Skeletal muscle tissue (tissue), 4 donors: Measurements from ENCODE around the gene APOM. TPM values are rescaled to one million over a fixed set of nuclear protein-coding genes. Genes with fewer than 3 reads are reported as not detected.
A peak's percentile ranks its signal among the peaks of the same experiment; 100 is the strongest.

Experiments used
- H3K27ac ChIP-seq: one replicate; pipeline ENCODE4 v1.7.0; 2013; ENCODE audit warnings: mild to moderate bottlenecking, low read depth, low read length, inconsistent platforms
- H3K27me3 ChIP-seq, 3 donors: one replicate each; pipeline ENCODE4 v1.7.0; 2013; ENCODE audit warnings: low read length in 3 of 3; ENCODE audit not compliant: control insufficient read depth in 3 of 3, insufficient read depth in 3 of 3
- H3K36me3 ChIP-seq, 3 donors: one replicate each; pipeline ENCODE4 v1.7.0; 2013; ENCODE audit warnings: low read length in 3 of 3; ENCODE audit not compliant: control insufficient read depth in 3 of 3, insufficient read depth in 3 of 3
- H3K4me1 ChIP-seq, 3 donors: one replicate each; pipeline ENCODE4 v1.7.0; 2013; ENCODE audit warnings: low read length in 3 of 3, mild to moderate bottlenecking in 3 of 3; ENCODE audit not compliant: control insufficient read depth in 3 of 3, insufficient read depth in 3 of 3
- H3K4me3 ChIP-seq, 3 donors: one replicate each; pipeline ENCODE4 v1.7.0; 2013; ENCODE audit warnings: low read length in 3 of 3
- H3K9ac ChIP-seq, 3 donors: one replicate each; pipeline ENCODE4 v1.7.0; 2013; ENCODE audit warnings: low read length in 3 of 3, mild to moderate bottlenecking in 3 of 3, moderate library complexity in 2 of 3, low read depth in 1 of 3
- H3K9me3 ChIP-seq, 3 donors: one replicate each; pipeline ENCODE4 v1.7.0; 2013; ENCODE audit warnings: low read length in 3 of 3; ENCODE audit not compliant: control insufficient read depth in 3 of 3
- total RNA-seq: library from RNA; depleted of rRNA; stranded (reverse); fragments of >200 nt; gene quantifications from one replicate; pipeline ENCODE4 v1.2.3, GENCODE V29; 2014
- donor health status: Osteomylitis.

Gene APOM
- total RNA-seq = 1.0 TPM

GRCh38 chr6:31655349-31656237, at the start of gene APOM:
TSS of gene APOM (plus strand) at chr6:31655894. CDS start at chr6:31655967, 73 bp downstream.
- Histone ChIP-seq H3K27ac (no peak within 1 kb of the TSS), H3K9me3 (no peaks in the 10 kb centered on the region), H3K4me3 (no peak within 1 kb of the TSS), H3K4me1 (peaks cover 42 to 57% (median 51%) of the 10 kb centered on the region in 3 donors), H3K36me3 (peaks cover 18 to 35% (median 24%) of the 10 kb centered on the region in 3 donors), H3K27me3 (no peaks in the 10 kb centered on the region), H3K9ac (peak within 1 kb of the TSS in 1 of 3 donors; percentile 33)

GRCh38 chr6:31607317-31607716, 48.4 kb upstream of the APOM start:
- Histone ChIP-seq H3K27ac (no peak overlapping the region), H3K36me3 (no peaks in the 10 kb centered on the region), H3K9me3 (no peaks in the 10 kb centered on the region), H3K4me1 (no peaks in the 10 kb centered on the region), H3K9ac (no peak overlapping the region), H3K27me3 (no peaks in the 10 kb centered on the region), H3K4me3 (no peak overlapping the region)

- no peak overlapping the region for H3K9ac ChIP-seq
- no peaks in the 10 kb centered on the region for H3K4me1 ChIP-seq
- no peak overlapping the region for H3K4me3 ChIP-seq
- H3K27ac ChIP-seq = no peak overlapping the region
- no peaks in the 10 kb centered on the region for H3K36me3 ChIP-seq
- no peaks in the 10 kb centered on the region for H3K9me3 ChIP-seq
- no peaks in the 10 kb centered on the region for H3K27me3 ChIP-seq
These were observed 45.9 kb upstream of the APOM start for GRCh38 chr6:31609519-31610406.

GRCh38 chr6:31610968-31611367, 44.7 kb upstream of the APOM start:
- no peaks in the 10 kb centered on the region for H3K27me3 ChIP-seq
- no peaks in the 10 kb centered on the region for H3K4me1 ChIP-seq
- no peak overlapping the region for H3K9ac ChIP-seq
- no peak overlapping the region for H3K27ac ChIP-seq
- H3K4me3 ChIP-seq = no peak overlapping the region
- no peaks in the 10 kb centered on the region for H3K36me3 ChIP-seq
- no peaks in the 10 kb centered on the region for H3K9me3 ChIP-seq

GRCh38 chr6:31614075-31614619, 41.5 kb upstream of the APOM start:
- H3K4me3 ChIP-seq = no peak overlapping the region
- no peak overlapping the region for H3K9ac ChIP-seq
- no peaks in the 10 kb centered on the region for H3K9me3 ChIP-seq
- no peaks in the 10 kb centered on the region for H3K27me3 ChIP-seq
- H3K36me3 ChIP-seq = no peaks in the 10 kb centered on the region
- no peak overlapping the region for H3K27ac ChIP-seq
- no peaks in the 10 kb centered on the region for H3K4me1 ChIP-seq

GRCh38 chr6:31614684-31615578, 40.8 kb upstream of the APOM start, which contains the start of gene AIF1:
TSS of gene AIF1 (plus strand) at chr6:31615234. CDS start at chr6:31615330, 96 bp downstream.
- no peak within 1 kb of the TSS for H3K27ac ChIP-seq
- H3K27me3 ChIP-seq = no peaks in the 10 kb centered on the region
- H3K9ac ChIP-seq = peak within 1 kb of the TSS in 2 of 3 donors; percentile 20 to 33
- peaks cover 0 to 3% (median 0%) of the 10 kb centered on the region in 3 donors for H3K4me1 ChIP-seq
- H3K9me3 ChIP-seq = no peaks in the 10 kb centered on the region
- peak within 1 kb of the TSS in 2 of 3 donors; percentile 6 to 43 for H3K4me3 ChIP-seq
- H3K36me3 ChIP-seq = no peaks in the 10 kb centered on the region

- Histone ChIP-seq H3K9ac (peak overlapping the region in 1 of 3 donors; percentile 33), H3K27me3 (no peaks in the 10 kb centered on the region), H3K4me1 (peaks cover 0 to 3% (median 0%) of the 10 kb centered on the region in 3 donors), H3K36me3 (no peaks in the 10 kb centered on the region), H3K27ac (no peak overlapping the region), H3K9me3 (no peaks in the 10 kb centered on the region), H3K4me3 (peak overlapping the region in 2 of 3 donors; percentile 6 to 43)
These were observed 39.9 kb upstream of the APOM start for GRCh38 chr6:31615748-31616147.

- Histone ChIP-seq H3K9ac (no peak overlapping the region), H3K36me3 (peaks cover 0 to under 1% (median 0%) of the 10 kb centered on the region in 3 donors), H3K27me3 (no peaks in the 10 kb centered on the region)
These were observed 38.7 kb upstream of the APOM start for GRCh38 chr6:31617010-31617409.

More at GRCh38 chr6:31617010-31617409, 38.7 kb upstream of the APOM start:
- Histone ChIP-seq H3K9me3 (no peaks in the 10 kb centered on the region), H3K4me1 (peaks cover 6 to 7% (median 7%) of the 10 kb centered on the region in 3 donors), H3K4me3 (no peak overlapping the region), H3K27ac (no peak overlapping the region)
